HG02840 (cell line): ENCODE measurements around the gene CCL7.

Experiments
- ATAC-seq: cut with Tn5 transposase; IDR thresholded peaks from one replicate; pipeline ENCODE4 v1.9.1; 2021; ENCODE audit warnings: mild to moderate bottlenecking, moderate library complexity, moderate number of reproducible peaks; ENCODE audit not compliant: unreplicated experiment, low FRiP score

The CCL7 gene

DNA sequence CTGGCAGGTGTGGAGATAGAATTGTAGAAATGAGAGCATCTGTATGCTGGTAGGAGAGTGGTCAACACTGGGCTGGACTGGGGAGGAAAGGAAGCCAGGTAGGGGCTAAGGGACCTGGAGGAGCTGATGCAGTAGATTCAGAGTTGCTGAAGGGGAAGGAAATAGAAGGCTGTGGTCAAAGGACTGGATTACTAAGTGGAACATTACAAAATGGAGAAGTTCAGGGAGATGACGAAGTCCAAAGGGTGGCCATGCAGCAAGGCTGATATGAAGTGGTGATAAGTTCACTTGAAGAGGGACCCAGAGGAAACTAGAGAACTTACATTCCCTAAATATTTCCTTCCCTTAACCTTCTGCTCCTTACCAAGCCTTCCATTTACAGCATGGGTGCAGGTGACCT lies 23.6 kb upstream of the CCL7 start:
- no peak for ATAC-seq

DNA sequence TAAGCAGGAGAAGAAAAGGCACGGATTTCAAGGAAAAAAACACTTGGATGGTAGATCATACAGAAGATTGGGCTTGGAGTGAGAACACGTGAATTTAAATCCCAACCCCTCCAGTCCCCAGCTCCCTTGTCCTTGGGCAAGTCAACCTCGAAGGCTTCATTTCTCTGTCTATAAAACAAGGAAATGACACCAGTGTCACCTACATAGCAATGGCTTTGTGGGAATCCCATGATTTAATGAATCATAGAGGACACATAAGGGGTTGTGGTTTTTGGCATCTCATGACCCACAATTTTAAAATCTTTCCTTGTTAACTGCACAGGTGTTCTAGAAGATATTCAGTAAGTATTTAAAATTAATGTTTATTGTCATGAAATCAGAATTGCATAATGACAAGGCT lies 23.1 kb upstream of the CCL7 start:
- ATAC-seq: no peak

DNA sequence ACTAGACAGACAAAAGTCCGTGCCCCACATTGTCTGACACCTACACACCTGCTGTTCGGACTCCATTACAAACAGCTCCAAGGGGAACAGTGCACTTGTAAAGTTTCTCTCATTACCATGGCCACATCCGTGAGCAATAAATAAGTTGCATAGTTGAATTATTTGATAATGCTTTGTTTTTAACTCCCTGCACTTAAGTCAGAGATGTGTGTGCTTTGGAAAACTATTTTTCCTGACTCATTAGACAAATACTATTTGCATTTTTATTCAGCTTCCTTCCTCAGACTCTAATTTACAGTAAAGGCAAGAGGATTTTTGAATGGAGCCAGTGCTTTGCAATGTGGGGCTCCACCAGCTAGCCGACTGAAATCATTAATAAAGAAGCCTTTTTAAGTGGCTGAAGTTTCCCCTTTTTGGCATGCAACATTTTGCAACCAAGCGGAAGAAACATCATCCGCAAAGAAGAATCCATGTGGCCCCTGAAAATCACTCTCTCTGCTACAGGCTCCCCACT lies 21.5 kb upstream of the CCL7 start:
- ATAC-seq: no peak

DNA sequence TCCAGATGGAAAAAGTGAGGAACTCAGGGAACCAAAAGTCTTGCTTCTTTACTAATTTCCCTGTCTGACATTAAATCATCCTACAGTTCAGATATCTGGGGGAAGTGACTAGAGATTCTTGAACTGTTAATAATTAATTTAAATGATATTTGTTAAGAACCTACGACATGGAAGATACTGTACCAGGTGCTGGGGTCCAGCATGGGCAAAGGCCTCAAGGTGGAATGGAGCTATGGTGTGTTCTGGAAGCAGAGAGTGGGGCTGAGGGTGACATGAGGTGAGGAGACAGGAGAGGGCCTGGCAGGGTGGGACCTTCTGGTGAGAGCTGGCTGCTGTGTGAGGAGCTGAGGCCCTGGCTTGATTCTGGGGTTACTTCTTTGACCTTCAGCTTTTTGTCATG lies 21.0 kb upstream of the CCL7 start:
- ATAC-seq: no peak

DNA sequence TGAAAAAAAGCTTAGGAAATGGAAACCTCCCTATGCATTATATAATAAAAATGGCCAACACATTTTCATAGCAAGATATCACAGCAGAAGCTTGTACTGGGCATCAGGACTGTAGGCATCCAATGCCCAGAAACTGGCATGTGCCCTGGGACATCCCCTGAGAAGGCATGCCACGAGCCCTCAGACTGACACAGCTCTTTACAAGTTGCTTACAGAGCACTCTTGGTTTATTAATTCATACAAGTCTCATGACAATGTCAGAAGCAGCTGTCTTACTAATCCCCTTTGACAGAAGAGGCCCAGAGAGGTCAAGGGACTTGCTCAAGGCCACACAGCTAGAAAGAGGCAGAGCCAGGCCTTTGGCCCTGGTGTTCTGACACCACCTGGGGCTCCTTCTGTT lies 20.5 kb upstream of the CCL7 start:
- no peak for ATAC-seq

DNA sequence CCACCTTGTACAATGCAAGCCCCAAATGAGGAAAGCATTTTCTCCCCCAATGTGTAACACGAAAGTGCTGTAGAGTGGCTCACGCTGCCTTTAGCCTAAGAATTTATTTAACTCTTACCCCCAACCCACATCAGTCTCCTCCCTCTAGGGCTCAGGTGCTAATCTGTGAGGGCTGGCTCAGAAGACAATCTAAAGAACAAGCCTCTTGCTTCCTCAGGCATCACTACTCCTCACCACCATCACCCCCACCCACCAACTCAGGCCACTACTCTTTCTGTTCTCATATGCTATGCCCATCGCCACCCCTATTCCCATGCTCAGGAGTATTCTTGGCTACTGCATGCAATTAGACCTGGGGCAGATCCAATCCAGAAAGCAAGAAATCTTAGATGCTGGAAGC lies 18.8 kb upstream of the CCL7 start:
- ATAC-seq: no peak

DNA sequence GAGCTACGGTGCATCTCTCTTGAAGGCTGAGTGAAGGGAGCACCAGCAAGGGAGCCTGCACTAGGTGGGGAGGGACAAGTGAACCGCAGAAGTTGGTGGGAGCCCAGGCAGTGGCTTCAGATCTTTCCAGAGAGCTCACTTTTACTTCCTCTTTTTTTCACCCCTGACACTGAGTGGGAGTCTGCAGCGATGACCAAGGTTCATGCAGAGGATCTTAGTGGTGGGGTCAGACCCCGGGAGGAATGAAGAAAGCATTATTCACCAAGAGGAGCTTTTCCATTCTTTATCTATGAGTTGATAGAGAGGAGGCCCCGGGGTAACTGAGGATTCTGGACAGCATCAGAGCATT lies 18.0 kb upstream of the CCL7 start:
- ATAC-seq: no peak

DNA sequence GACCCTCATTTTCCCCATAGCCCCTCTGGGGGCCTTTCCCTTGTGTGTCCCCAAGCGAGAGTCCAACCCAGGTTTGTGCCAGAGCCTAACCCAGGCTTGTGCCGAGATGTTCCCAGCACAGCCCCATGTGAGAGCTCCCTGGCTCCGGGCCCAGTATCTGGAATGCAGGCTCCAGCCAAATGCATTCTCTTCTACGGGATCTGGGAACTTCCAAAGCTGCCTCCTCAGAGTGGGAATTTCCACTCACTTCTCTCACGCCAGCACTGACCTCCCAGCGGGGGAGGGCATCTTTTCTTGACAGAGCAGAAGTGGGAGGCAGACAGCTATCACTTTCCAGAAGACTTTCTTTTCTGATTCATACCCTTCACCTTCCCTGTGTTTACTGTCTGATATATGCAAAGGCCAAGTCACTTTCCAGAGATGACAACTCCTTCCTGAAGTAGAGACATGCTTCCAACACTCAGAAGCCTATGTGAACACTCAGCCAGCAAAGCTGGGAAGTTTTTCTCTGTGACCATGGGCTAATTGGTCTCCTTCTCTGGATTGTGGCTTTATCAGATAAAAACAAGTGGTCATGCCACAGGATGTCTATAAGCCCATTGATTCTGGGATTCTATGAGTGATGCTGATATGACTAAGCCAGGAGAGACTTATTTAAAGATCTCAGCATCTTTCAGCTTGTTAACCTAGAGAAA lies 17.4 kb upstream of the CCL7 start:
- no peak for ATAC-seq

DNA sequence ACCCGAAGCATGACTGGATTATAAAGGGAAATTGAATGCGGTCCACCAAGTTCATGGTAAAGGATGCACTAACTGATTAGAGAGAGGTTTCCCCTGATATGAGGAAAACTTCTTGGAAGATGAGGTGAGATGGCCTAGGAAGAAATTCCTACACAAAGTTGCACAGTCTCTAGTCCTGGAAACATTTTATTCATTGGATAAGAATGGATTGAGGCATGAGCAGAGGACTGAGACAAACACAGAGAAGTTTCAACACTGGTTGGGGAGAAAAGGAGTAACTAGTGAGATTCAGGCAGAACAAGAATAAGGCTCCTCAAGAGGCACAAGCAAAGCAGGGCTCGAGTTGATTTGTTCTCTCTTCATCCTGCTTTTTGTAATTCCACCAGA lies 16.9 kb upstream of the CCL7 start:
- no peak for ATAC-seq

DNA sequence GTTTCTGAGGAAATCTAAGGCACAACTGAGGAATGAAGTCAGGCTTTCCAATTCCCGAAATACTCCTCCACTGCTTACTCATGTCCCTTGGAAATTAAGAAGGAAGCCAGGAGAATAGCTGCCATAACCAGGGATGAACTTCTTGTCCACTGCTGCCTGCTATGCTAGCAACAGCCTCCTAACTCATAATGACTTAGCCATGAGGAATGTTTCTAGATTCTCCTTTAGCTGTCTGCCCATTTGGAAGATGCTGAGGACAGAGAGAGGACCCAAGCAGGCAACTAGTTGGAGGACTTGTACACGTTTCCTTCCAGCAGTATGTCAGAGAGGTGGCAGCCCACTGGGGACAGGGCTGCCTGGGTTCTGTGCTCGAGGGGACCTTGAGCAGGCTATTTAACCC lies 15.9 kb upstream of the CCL7 start:
- ATAC-seq: no peak

DNA sequence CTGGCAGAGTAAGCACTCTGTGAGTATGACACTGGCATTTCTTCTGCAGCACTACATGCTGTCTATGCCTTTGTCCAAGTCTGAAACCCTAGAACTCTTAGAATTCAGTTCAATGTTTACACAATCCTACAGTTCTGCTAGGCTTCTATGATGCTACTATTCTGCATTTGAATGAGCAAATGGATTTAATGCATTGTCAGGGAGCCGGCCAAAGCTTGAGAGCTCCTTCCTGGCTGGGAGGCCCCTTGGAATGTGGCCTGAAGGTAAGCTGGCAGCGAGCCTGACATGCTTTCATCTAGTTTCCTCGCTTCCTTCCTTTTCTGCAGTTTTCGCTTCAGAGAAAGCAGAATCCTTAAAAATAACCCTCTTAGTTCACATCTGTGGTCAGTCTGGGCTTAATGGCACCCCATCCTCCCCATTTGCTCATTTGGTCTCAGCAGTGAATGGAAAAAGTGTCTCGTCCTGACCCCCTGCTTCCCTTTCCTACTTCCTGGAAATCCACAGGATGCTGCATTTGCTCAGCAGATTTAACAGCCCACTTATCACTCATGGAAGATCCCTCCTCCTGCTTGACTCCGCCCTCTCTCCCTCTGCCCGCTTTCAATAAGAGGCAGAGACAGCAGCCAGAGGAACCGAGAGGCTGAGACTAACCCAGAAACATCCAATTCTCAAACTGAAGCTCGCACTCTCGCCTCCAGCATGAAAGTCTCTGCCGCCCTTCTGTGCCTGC lies 15.2 kb upstream of the CCL7 start, which contains the start of gene CCL2:
TSS of gene CCL2 (plus strand) at position 635 of the 730 bp plus-strand sequence. CDS start at position 700, 65 bp downstream.
- no peak for ATAC-seq

DNA sequence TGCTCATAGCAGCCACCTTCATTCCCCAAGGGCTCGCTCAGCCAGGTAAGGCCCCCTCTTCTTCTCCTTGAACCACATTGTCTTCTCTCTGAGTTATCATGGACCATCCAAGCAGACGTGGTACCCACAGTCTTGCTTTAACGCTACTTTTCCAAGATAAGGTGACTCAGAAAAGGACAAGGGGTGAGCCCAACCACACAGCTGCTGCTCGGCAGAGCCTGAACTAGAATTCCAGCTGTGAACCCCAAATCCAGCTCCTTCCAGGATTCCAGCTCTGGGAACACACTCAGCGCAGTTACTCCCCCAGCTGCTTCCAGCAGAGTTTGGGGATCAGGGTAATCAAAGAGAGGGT lies 14.7 kb upstream of the CCL7 start:
- no peak for ATAC-seq

DNA sequence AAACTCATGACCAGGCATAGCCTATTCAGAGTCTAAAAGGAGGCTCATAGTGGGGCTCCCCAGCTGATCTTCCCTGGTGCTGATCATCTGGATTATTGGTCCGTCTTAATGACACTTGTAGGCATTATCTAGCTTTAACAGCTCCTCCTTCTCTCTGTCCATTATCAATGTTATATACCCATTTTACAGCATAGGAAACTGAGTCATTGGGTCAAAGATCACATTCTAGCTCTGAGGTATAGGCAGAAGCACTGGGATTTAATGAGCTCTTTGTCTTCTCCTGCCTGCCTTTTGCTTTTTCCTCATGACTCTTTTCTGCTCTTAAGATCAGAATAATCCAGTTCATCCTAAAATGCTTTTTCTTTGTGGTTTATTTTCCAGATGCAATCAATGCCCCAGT lies 14.2 kb upstream of the CCL7 start:
- no peak for ATAC-seq

DNA sequence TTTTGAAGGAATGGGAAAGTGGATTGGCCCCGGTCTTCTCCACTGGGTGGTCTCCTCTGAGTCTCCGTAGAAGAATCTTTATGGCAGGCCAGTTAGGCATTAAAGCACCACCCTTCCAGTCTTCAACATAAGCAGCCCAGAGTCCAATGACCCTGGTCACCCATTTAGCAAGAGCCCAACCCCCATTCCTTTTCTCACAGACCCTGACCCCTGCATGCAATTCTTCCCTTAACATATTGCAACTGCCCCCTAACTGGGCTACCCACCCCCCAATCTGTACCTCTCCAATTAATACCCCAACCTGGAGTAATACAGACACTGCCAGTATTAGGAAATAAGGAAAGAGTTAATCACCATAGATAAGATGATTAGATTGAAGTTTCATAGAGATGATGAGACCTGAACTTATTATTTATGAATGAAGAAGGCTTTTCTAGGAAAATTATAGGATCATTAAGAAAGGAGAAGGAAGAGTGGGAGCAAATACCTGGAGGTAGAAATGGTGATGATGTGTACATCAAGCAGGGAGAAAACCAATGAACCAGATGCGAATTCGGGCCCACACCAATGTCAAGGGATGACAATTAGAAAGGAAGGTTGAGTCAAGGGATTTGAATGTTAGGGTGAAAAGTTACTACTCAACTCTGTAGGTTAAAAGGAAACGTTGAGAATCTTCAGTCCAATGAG lies 12.6 kb upstream of the CCL7 start:
- no peak for ATAC-seq

DNA sequence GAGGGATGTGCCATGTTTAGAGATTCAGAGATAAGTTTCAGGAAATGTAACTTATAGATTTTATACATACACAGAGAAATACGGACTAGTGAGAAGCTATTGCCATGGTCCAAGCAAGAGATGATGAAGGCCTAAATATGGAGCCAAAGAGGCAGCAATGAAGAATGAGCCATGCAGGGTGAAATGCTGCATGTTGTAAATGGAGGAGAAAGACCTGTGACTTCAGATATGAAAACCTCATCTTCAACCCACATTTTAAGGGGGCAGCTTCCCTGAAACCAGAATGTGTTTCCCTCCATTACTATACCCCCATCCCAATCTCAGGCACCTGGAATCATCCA lies 12.1 kb upstream of the CCL7 start:
- no peak for ATAC-seq

DNA sequence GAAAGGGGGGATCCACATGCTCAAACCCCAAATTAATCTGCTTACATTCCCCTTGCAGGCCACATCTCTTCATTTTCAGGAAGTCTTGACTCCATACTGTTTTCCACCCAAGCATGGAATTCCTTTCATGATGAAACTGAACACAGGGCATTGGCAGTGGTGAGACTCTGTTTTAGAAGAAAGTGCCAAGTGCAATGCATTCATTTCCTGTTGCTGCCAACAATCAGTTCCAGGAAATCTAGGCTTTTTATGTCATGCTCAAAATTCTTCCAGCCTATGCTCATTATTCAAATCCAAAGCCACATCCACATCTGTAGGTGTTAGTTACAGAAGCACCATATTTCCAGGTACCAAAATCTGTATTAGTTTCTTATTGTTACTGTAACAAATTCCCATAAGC lies 10.9 kb upstream of the CCL7 start:
- ATAC-seq: no peak

DNA sequence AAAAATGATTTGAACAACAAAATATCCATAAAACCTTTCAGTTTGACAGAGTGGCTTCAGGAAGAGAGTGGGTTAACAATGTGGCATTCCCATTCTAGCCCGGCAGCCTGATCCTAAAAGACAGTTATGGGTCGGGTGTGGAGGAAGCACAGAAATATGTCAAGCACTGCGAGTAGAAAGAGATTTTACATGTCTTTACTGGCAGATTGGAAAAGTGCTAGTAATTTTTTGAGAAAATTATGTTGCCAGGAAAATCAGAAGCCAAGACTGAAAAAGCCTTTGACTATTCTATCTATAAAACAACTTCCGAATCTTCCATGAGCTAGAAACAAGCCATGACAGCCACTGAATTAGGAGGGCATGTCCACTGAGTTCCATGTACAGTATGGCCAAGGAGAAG lies 9.2 kb upstream of the CCL7 start:
- ATAC-seq: no peak

DNA sequence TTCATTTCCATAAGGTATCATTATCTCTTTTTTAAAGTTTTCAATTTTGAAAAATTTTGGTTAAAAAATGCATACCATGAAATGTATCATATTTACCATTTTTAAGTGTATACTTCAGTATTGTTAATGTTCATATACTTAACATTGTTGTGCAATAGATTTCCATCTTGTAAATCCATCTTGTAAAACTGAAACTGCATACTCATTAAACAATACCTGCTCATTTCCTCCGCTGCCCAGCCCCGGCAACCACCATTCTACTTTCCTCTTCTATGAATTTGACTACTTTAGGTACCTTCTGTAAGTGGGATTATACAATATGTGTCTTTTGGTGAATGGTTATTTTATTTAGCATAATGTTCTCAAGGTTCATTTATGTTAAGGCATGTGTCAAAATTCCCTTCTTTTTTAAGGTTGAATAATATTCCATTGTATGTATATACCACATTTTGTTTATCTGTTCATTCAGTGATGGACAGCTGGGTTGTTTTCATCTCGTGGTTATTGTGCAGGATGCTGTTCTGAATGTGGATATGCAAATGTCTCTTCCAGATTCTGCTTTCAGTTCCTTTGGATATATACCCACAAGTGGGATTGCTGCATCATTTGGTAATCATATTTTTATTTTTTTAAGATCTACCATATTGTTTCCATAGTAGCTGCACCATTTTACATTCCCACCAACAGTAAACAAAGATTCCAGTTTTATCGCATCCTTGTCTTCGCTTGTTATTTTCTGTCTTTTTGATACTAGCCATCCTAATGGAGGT lies 8.3 kb upstream of the CCL7 start:
- ATAC-seq: no peak

DNA sequence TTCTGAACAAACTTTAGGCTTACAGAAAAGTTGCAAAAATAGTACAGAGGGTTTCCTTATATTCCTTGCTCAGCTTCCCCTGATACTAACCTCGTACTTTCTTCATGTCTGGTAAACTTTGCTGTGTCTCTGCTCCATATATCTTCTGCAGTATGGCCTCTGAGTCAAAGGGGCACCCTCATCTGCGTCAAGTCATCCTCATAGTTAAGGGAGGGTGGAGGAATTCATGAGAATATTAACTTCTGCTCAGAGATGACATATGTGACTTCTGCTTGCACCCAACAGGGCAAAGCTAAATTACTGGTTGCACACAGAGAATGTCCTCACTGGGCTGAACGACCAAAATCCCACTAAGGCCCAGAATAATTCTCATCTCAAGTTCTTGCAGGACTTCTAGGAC lies 4.3 kb upstream of the CCL7 start:
- no peak for ATAC-seq

DNA sequence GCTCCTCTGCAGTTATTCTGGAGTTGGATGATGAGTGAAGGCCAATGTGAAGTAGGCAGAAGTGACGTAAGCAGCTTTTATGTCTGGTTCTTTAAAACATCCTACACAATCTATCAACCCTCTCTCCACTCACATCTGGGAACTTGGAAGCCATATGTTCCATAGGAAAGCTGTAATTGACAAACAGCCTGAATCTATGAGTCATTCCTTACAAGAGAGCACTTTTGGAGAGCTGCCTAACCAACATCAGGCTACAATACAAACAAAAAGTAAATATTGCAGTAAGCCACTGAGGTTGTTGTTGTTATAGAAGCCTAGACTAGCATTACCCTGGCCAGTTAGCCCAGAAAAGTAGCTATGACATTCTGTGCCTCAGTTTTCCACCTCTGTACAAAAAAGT lies 5.9 kb downstream of the CCL7 start:
- ATAC-seq: no peak

DNA sequence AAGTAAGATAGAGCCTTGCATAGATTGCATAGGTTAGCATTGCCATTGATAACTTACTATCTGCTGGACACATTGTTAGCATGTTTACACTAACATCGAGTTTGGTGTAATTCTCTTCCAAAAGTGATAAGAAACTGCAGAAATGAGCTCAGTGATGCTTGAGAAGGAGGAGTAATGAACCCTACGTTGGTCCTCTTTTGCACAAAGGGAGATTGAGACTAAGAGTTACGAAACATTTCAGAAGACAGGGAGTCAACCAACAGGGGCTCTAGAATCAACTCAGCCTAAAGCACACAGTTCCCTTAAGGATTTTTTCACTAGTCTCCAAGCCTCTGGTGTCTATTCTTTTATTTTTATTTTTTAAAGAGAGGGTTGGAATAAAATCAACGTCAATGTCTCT lies 6.8 kb downstream of the CCL7 start:
- no peak for ATAC-seq
